Effector memory CD4-positive, alpha-beta T cell (primary cell): ENCODE measurements around the gene CRYL1.
A peak's percentile ranks its signal among the peaks of the same experiment; 100 is the strongest.

Experiments
- DNase-seq, 3 donors: peaks; one replicate each; pipeline ENCODE4 v3.0.0-alpha.2; 2020
- H3K27ac ChIP-seq: 2 replicates; pipeline ENCODE4 v1.7.0; 2013; ENCODE audit warnings: mild to moderate bottlenecking, low read length, moderate library complexity; ENCODE audit not compliant: insufficient read depth, poor library complexity, severe bottlenecking
- H3K27me3 ChIP-seq: replicated peaks from 2 replicates; pipeline ENCODE4 v1.7.0; 2013; ENCODE audit warnings: mild to moderate bottlenecking, low read length; ENCODE audit not compliant: insufficient read depth, control insufficient read depth, poor library complexity, severe bottlenecking
- H3K36me3 ChIP-seq: 2 replicates; pipeline ENCODE4 v1.7.0; 2013; ENCODE audit warnings: mild to moderate bottlenecking, low read length, moderate library complexity; ENCODE audit not compliant: control insufficient read depth, insufficient read depth
- H3K4me1 ChIP-seq: 2 replicates; pipeline ENCODE4 v1.7.0; 2013; ENCODE audit warnings: low read length, mild to moderate bottlenecking; ENCODE audit not compliant: control insufficient read depth, insufficient read depth, poor library complexity, severe bottlenecking
- H3K4me3 ChIP-seq: 2 replicates; pipeline ENCODE4 v1.7.0; 2013; ENCODE audit warnings: low read length, low read depth, mild to moderate bottlenecking; ENCODE audit not compliant: insufficient read depth, poor library complexity, severe bottlenecking
- H3K9me3 ChIP-seq: 2 replicates; pipeline ENCODE4 v1.7.0; 2013; ENCODE audit warnings: mild to moderate bottlenecking, low read length, moderate library complexity; ENCODE audit not compliant: control insufficient read depth

Gene CRYL1

GRCh38 chr13:20534038-20534608 is 8.5 kb upstream of the CRYL1 start:
- DNase-seq = no peak
- no peaks in the 10 kb centered on the region for H3K36me3 ChIP-seq
- H3K27me3 ChIP-seq = no peaks in the 10 kb centered on the region
- no peaks in the 10 kb centered on the region for H3K4me1 ChIP-seq
- no peak overlapping the region for H3K4me3 ChIP-seq
- H3K27ac ChIP-seq = no peak overlapping the region
- no peaks in the 10 kb centered on the region for H3K9me3 ChIP-seq

- H3K27ac ChIP-seq = no peak overlapping the region
- H3K4me1 ChIP-seq = peaks cover 15% of the 10 kb centered on the region
- no peaks in the 10 kb centered on the region for H3K9me3 ChIP-seq
- no peaks in the 10 kb centered on the region for H3K27me3 ChIP-seq
- no peak for DNase-seq
- H3K4me3 ChIP-seq = no peak overlapping the region
- H3K36me3 ChIP-seq = no peaks in the 10 kb centered on the region
These were observed 2.8 kb upstream of the CRYL1 start for GRCh38 chr13:20528452-20528851.

- H3K9me3 ChIP-seq = no peaks in the 10 kb centered on the region
- DNase-seq = no peak
- H3K27me3 ChIP-seq = no peaks in the 10 kb centered on the region
- H3K4me3 ChIP-seq = peak overlapping the region; percentile 86
- peak overlapping the region; percentile 65 for H3K27ac ChIP-seq
- H3K4me1 ChIP-seq = peaks cover 15% of the 10 kb centered on the region
- H3K36me3 ChIP-seq = no peaks in the 10 kb centered on the region
These were observed 1.0 kb upstream of the CRYL1 start for GRCh38 chr13:20526664-20527063.

GRCh38 chr13:20525144-20525600 is 485 bp downstream of the CRYL1 start:
- Histone ChIP-seq H3K4me1 (peaks cover 15% of the 10 kb centered on the region), H3K27me3 (no peaks in the 10 kb centered on the region), H3K36me3 (no peaks in the 10 kb centered on the region), H3K27ac (peak overlapping the region; percentile 56), H3K4me3 (peak overlapping the region; percentile 86), H3K9me3 (no peaks in the 10 kb centered on the region)
- peak in 1 of 3 donors; percentile 4 for DNase-seq

GRCh38 chr13:20521364-20522115 is 4.1 kb downstream of the CRYL1 start:
- H3K4me1 ChIP-seq = peaks cover 12% of the 10 kb centered on the region
- no peaks in the 10 kb centered on the region for H3K27me3 ChIP-seq
- no peak overlapping the region for H3K4me3 ChIP-seq
- DNase-seq = no peak
- no peaks in the 10 kb centered on the region for H3K36me3 ChIP-seq
- H3K9me3 ChIP-seq = no peaks in the 10 kb centered on the region
- no peak overlapping the region for H3K27ac ChIP-seq

- H3K4me1 ChIP-seq = peaks cover 3% of the 10 kb centered on the region
- H3K27ac ChIP-seq = no peak overlapping the region
- H3K36me3 ChIP-seq = no peaks in the 10 kb centered on the region
- no peaks in the 10 kb centered on the region for H3K27me3 ChIP-seq
- no peak for DNase-seq
- H3K9me3 ChIP-seq = no peaks in the 10 kb centered on the region
- H3K4me3 ChIP-seq = no peak overlapping the region
These were observed 5.8 kb downstream of the CRYL1 start for GRCh38 chr13:20519875-20520274.

- Histone ChIP-seq H3K27ac (no peak overlapping the region), H3K4me1 (no peaks in the 10 kb centered on the region), H3K9me3 (no peaks in the 10 kb centered on the region), H3K27me3 (no peaks in the 10 kb centered on the region), H3K36me3 (peaks cover under 1% of the 10 kb centered on the region), H3K4me3 (no peak overlapping the region)
- no peak for DNase-seq
These were observed 7.0 kb downstream of the CRYL1 start for GRCh38 chr13:20518660-20519100.

GRCh38 chr13:20514866-20515265 is 10.8 kb downstream of the CRYL1 start:
- H3K36me3 ChIP-seq = peaks cover 21% of the 10 kb centered on the region

GRCh38 chr13:20513466-20513995 is 12.1 kb downstream of the CRYL1 start:
- no peak for DNase-seq
- H3K27ac ChIP-seq = no peak overlapping the region
- no peaks in the 10 kb centered on the region for H3K27me3 ChIP-seq
- no peaks in the 10 kb centered on the region for H3K4me1 ChIP-seq
- H3K4me3 ChIP-seq = no peak overlapping the region
- no peaks in the 10 kb centered on the region for H3K9me3 ChIP-seq
- peaks cover 21% of the 10 kb centered on the region for H3K36me3 ChIP-seq

More at GRCh38 chr13:20514866-20515265, 10.8 kb downstream of the CRYL1 start:
- H3K9me3 ChIP-seq = no peaks in the 10 kb centered on the region
- no peak for DNase-seq
- H3K27me3 ChIP-seq = no peaks in the 10 kb centered on the region
- no peak overlapping the region for H3K4me3 ChIP-seq
- H3K4me1 ChIP-seq = no peaks in the 10 kb centered on the region
- no peak overlapping the region for H3K27ac ChIP-seq

GRCh38 chr13:20512042-20512683 is 13.5 kb downstream of the CRYL1 start:
- Histone ChIP-seq H3K27ac (no peak overlapping the region), H3K27me3 (no peaks in the 10 kb centered on the region), H3K9me3 (no peaks in the 10 kb centered on the region), H3K36me3 (peaks cover 21% of the 10 kb centered on the region), H3K4me3 (no peak overlapping the region), H3K4me1 (no peaks in the 10 kb centered on the region)
- DNase-seq = no peak
